Measurements from ENCODE around the gene IRF4. TPM values are rescaled to one million over a fixed set of nuclear protein-coding genes. Genes with fewer than 3 reads are reported as not detected.

The IRF4 gene
- total RNA-seq, 1 experiment from 2014 or later, result not detected

DNA sequence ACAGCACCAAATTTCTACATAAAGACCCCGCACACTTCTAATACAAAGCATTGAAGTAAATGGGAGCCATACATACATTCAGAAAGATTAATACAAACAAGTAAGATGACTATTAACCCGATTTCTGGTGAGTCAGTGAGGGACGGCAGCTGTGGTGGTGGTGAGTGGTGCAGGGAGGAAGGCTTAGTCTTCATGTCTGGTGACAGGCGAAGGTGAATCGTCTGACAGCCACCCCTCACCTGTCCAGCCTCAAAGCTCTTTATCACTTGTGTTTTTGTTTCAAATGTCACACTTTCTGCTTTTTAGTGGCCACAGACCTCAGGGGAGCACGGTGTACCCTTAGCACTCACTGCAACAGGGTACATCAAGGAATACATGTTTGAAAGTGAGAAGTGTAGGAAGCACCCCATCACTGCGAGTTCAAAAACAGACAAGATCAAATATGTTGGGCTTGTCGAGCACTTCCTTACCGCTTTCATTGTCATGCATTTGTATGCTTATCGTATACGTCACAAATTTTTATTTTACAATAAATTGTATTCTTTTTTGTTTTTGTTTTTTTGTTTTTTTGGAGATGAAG, 63.5 kb downstream of the IRF4 start:
- Mint-ChIP-seq H3K36me3 (ENCODE audit: insufficient read depth, unreplicated experiment) (no peaks in the 10 kb centered on the region), H3K4me1 (ENCODE audit: low read depth, unreplicated experiment) (no peaks in the 10 kb centered on the region), H3K27ac (ENCODE audit: unreplicated experiment) (no peak overlapping the region), H3K9me3 (ENCODE audit: low read depth, unreplicated experiment) (no peaks in the 10 kb centered on the region), H3K27me3 (ENCODE audit: unreplicated experiment) (peaks cover 12% of the 10 kb centered on the region), H3K4me3 (ENCODE audit: low read depth, unreplicated experiment) (no peak overlapping the region)
- BruUV-seq (replicated peaks), result no TSS peak
- DNase-seq, result no peak
- intact Hi-C loops (cut with micrococcal nuclease; ENCODE audit: unreplicated experiment), result no loop called here
- CTCF ChIA-PET, result no interaction called here
- TF ChIP-seq CTCF (IDR thresholded peaks at IDR 0.05; ENCODE audit: unreplicated experiment), result no peak

- Mint-ChIP-seq H3K4me1 (ENCODE audit: low read depth, unreplicated experiment) (no peaks in the 10 kb centered on the region), H3K9me3 (ENCODE audit: low read depth, unreplicated experiment) (no peaks in the 10 kb centered on the region), H3K27me3 (ENCODE audit: unreplicated experiment) (peaks cover 12% of the 10 kb centered on the region), H3K36me3 (ENCODE audit: insufficient read depth, unreplicated experiment) (no peaks in the 10 kb centered on the region), H3K27ac (ENCODE audit: unreplicated experiment) (no peak overlapping the region), H3K4me3 (ENCODE audit: low read depth, unreplicated experiment) (no peak overlapping the region)
- DNase-seq, result no peak
- TF ChIP-seq CTCF (IDR thresholded peaks at IDR 0.05; ENCODE audit: unreplicated experiment), result no peak
- intact Hi-C loops (cut with micrococcal nuclease; ENCODE audit: unreplicated experiment), result no loop called here
- BruUV-seq (replicated peaks), result no TSS peak
- CTCF ChIA-PET, result no interaction called here
Observed at GRCh38 chr6:455835-456234, 64.3 kb downstream of the IRF4 start.

DNA sequence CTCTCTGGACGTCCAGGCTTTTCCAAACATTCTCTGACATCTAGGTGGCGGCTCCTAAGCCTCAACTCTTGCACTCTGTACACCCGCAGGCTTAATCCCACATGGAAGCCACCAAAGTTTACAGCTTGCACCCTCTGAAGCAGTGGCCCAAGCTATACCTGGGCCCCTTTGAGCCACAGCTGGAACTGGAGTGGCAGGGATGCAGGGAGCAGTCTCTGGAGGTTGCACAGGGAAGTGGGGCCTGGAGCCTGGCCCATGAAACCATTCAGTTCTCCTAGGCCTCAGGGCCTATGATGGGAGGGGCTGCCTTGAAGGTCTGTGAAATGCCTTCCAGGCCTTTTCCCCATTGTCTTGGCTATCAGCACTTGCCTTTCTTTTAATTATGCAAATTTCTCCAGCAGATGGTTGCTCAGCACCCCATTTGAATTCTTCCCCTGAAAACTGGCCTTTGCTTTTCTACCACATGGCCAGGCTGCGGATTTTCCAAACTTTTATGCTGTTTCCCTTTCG, 64.9 kb downstream of the IRF4 start:
- Mint-ChIP-seq H3K4me3 (ENCODE audit: low read depth, unreplicated experiment) (no peak overlapping the region), H3K27ac (ENCODE audit: unreplicated experiment) (no peak overlapping the region), H3K36me3 (ENCODE audit: insufficient read depth, unreplicated experiment) (no peaks in the 10 kb centered on the region), H3K4me1 (ENCODE audit: low read depth, unreplicated experiment) (no peaks in the 10 kb centered on the region), H3K9me3 (ENCODE audit: low read depth, unreplicated experiment) (no peaks in the 10 kb centered on the region), H3K27me3 (ENCODE audit: unreplicated experiment) (peaks cover 12% of the 10 kb centered on the region)
- BruUV-seq (replicated peaks), result no TSS peak
- TF ChIP-seq CTCF (IDR thresholded peaks at IDR 0.05; ENCODE audit: unreplicated experiment), result no peak
- DNase-seq, result no peak
- intact Hi-C loops (cut with micrococcal nuclease; ENCODE audit: unreplicated experiment), result no loop called here
- CTCF ChIA-PET, result no interaction called here

- DNase-seq, result no peak
- no TSS peak for BruUV-seq (replicated peaks)
- no peaks in the 10 kb centered on the region for H3K36me3 Mint-ChIP-seq (ENCODE audit: insufficient read depth, unreplicated experiment)
- H3K27ac Mint-ChIP-seq (ENCODE audit: unreplicated experiment), result no peak overlapping the region
- CTCF ChIA-PET, result no interaction called here
- H3K9me3 Mint-ChIP-seq (ENCODE audit: low read depth, unreplicated experiment), result no peaks in the 10 kb centered on the region
- H3K4me1 Mint-ChIP-seq (ENCODE audit: low read depth, unreplicated experiment), result no peaks in the 10 kb centered on the region
- TF ChIP-seq CTCF (IDR thresholded peaks at IDR 0.05; ENCODE audit: unreplicated experiment), result no peak
- intact Hi-C loops (cut with micrococcal nuclease; ENCODE audit: unreplicated experiment), result no loop called here
- H3K4me3 Mint-ChIP-seq (ENCODE audit: low read depth, unreplicated experiment), result no peak overlapping the region
- H3K27me3 Mint-ChIP-seq (ENCODE audit: unreplicated experiment), result peaks cover 12% of the 10 kb centered on the region
Observed at GRCh38 chr6:456887-457286, 65.3 kb downstream of the IRF4 start.

Other genes with a start within 250 kb of the IRF4 start
- gene DUSP22, start 99.3 kb upstream of the IRF4 start, total RNA-seq (2022), result 14.2 and 14.7 TPM in 2 replicates

Data from Calu3 (cell line).